IMR-90 (cell line): ENCODE measurements around the gene CCDC12. TPM values are rescaled to one million over a fixed set of nuclear protein-coding genes. Genes with fewer than 3 reads are reported as not detected.

ENCODE experiments used
- ATAC-seq: fragments of 200-7000 bp; cut with Tn5 transposase; 2 replicates; pipeline ENCODE4 v1.9.1; 2020; ENCODE audit warnings: low read depth, mild to moderate bottlenecking, moderate library complexity
- BruUV-seq: library from RNA; stranded (reverse); fragments of 400-500 nt; replicated peaks from 2 replicates; lab custom pipeline; 2021; lab: Mats Ljungman, UMichigan
- CTCF ChIA-PET: fragments of 300-600 bp; formaldehyde crosslinking; extraction: SDS; loops from one replicate; lab custom pipeline; 2021; ENCODE audit warnings: antibody characterized with exemption; lab: Yijun Ruan, JAX
- POLR2A ChIA-PET: fragments of 300-600 bp; sonication (Branson Sonifier 250); formaldehyde crosslinking; loops from one replicate; lab custom pipeline; 2022; ENCODE audit warnings: antibody characterized with exemption; ENCODE audit not compliant: unreplicated experiment; lab: Charles Lee
- DNase-seq: peaks from one replicate; pipeline ENCODE4 v3.0.0; 2013
- H2AFZ ChIP-seq: replicated peaks from 2 replicates; pipeline ENCODE3; 2013; ENCODE audit warnings: low read length, mild to moderate bottlenecking; ENCODE audit not compliant: poor library complexity
- H2AK5ac ChIP-seq: 2 replicates; pipeline ENCODE4 v1.6.1; 2013; ENCODE audit warnings: low read depth, low read length, inconsistent platforms
- H2AK9ac ChIP-seq: replicated peaks from 2 replicates; pipeline ENCODE3; 2013; ENCODE audit warnings: mild to moderate bottlenecking, low read depth, low read length, moderate library complexity; ENCODE audit not compliant: poor library complexity
- H2BK120ac ChIP-seq: 2 replicates; pipeline ENCODE4 v1.6.1; 2013; ENCODE audit warnings: low read depth, low read length, inconsistent platforms
- H2BK15ac ChIP-seq: 3 replicates; pipeline ENCODE4 v1.6.1; 2013; ENCODE audit warnings: low read depth, low read length, inconsistent platforms
- H2BK20ac ChIP-seq: 2 replicates; pipeline ENCODE4 v1.6.1; 2013; ENCODE audit warnings: low read depth, mild to moderate bottlenecking, inconsistent platforms, low read length, moderate library complexity
- H2BK5ac ChIP-seq: 2 replicates; pipeline ENCODE4 v1.6.1; 2013; ENCODE audit warnings: mild to moderate bottlenecking, low read depth, low read length, inconsistent platforms; ENCODE audit not compliant: poor library complexity, severe bottlenecking
- H3K14ac ChIP-seq: replicated peaks from 2 replicates; pipeline ENCODE4 v1.6.1; 2013; ENCODE audit warnings: low read depth, low read length, inconsistent platforms
- H3K18ac ChIP-seq: 2 replicates; pipeline ENCODE4 v1.6.1; 2013; ENCODE audit warnings: low read depth, low read length, control low read depth
- H3K23ac ChIP-seq: 2 replicates; pipeline ENCODE4 v1.6.1; 2013; ENCODE audit warnings: low read depth, low read length, inconsistent platforms
- H3K27ac ChIP-seq: 2 replicates; pipeline ENCODE4 v1.5.1; 2013; ENCODE audit warnings: mild to moderate bottlenecking, control low read depth, low read length; ENCODE audit not compliant: insufficient read depth
- H3K27me3 ChIP-seq: 2 replicates; pipeline ENCODE4 v1.6.1; 2013; ENCODE audit warnings: low read length; ENCODE audit not compliant: control insufficient read depth, insufficient read depth
- H3K36me3 ChIP-seq: 2 replicates; pipeline ENCODE4 v1.6.1; 2013; ENCODE audit warnings: low read length, mixed read lengths; ENCODE audit not compliant: control insufficient read depth, insufficient read depth
- H3K4ac ChIP-seq: 2 replicates; pipeline ENCODE4 v1.6.1; 2013; ENCODE audit warnings: low read depth, low read length, inconsistent platforms
- H3K4me1 ChIP-seq: 2 replicates; pipeline ENCODE4 v1.6.1; 2013; ENCODE audit warnings: low read length, mixed read lengths; ENCODE audit not compliant: control insufficient read depth, insufficient read depth
- H3K4me2 ChIP-seq: 2 replicates; pipeline ENCODE4 v1.6.1; 2013; ENCODE audit warnings: low read depth, mild to moderate bottlenecking, control low read depth, low read length, moderate library complexity
- H3K4me3 ChIP-seq: 2 replicates; pipeline ENCODE4 v1.5.1; 2013; ENCODE audit warnings: low read depth, mild to moderate bottlenecking, control low read depth, low read length, moderate library complexity; ENCODE audit not compliant: insufficient read depth
- H3K56ac ChIP-seq: 2 replicates; pipeline ENCODE4 v1.6.1; 2013; ENCODE audit warnings: low read length, inconsistent platforms; ENCODE audit not compliant: insufficient read depth; ENCODE audit errors: extremely low read depth
- H3K79me1 ChIP-seq, 2 experiments: 2 replicates each; pipeline ENCODE4 v1.6.1; 2013; ENCODE audit warnings: low read length in 2 of 2, inconsistent platforms in 1 of 2, low read depth in 1 of 2
- H3K9ac ChIP-seq: 2 replicates; pipeline ENCODE4 v1.6.1; 2013; ENCODE audit warnings: low read depth, low read length, control low read depth
- H3K9me1 ChIP-seq: 2 replicates; pipeline ENCODE4 v1.6.1; 2013; ENCODE audit warnings: low read length, inconsistent platforms; ENCODE audit not compliant: insufficient read depth
- H3K9me3 ChIP-seq: 2 replicates; pipeline ENCODE4 v1.6.1; 2013; ENCODE audit warnings: low read length; ENCODE audit not compliant: control insufficient read depth, insufficient read depth
- H4K20me1 ChIP-seq: 2 replicates; pipeline ENCODE4 v1.6.1; 2013; ENCODE audit warnings: low read length, inconsistent platforms; ENCODE audit not compliant: insufficient read depth
- H4K5ac ChIP-seq: 2 replicates; pipeline ENCODE4 v1.6.1; 2013; ENCODE audit warnings: mild to moderate bottlenecking, low read depth, low read length, control low read depth
- H4K8ac ChIP-seq, 2 experiments: 2 replicates each; pipeline ENCODE4 v1.6.1; 2013; ENCODE audit warnings: low read depth in 2 of 2, low read length in 2 of 2, control low read depth in 1 of 2, inconsistent platforms in 1 of 2
- H4K91ac ChIP-seq: 2 replicates; pipeline ENCODE4 v1.6.1; 2013; ENCODE audit warnings: low read depth, low read length, inconsistent platforms; ENCODE audit not compliant: insufficient read depth
- BHLHE40 ChIP-seq: fragments of 150-350 bp; IDR thresholded peaks from 2 replicates; pipeline ENCODE4 v1.6.1; 2016; ENCODE audit warnings: mild to moderate bottlenecking, low read depth, low read length
- CEBPB ChIP-seq: IDR thresholded peaks from 2 replicates; pipeline ENCODE4 v1.6.1; 2012; ENCODE audit warnings: low read depth, low read length, improper control_type of control experiment
- CHD1 ChIP-seq: IDR thresholded peaks from 2 replicates; pipeline ENCODE4 v1.6.1; 2012; ENCODE audit warnings: low read depth, low read length, improper control_type of control experiment
- FOS ChIP-seq: fragments of 150-350 bp; IDR thresholded peaks from 2 replicates; pipeline ENCODE4 v1.6.1; 2016; ENCODE audit warnings: low read depth, low read length
- MAFK ChIP-seq: IDR thresholded peaks from 2 replicates; pipeline ENCODE4 v1.6.1; 2012; ENCODE audit warnings: low read depth, low read length, improper control_type of control experiment
- MAZ ChIP-seq: IDR thresholded peaks from 2 replicates; pipeline ENCODE4 v1.6.1; 2012; ENCODE audit warnings: low read depth, mild to moderate bottlenecking, low read length, improper control_type of control experiment, moderate library complexity, borderline replicate concordance
- MXI1 ChIP-seq: IDR thresholded peaks from 2 replicates; pipeline ENCODE4 v1.6.1; 2012; ENCODE audit warnings: low read depth, mild to moderate bottlenecking, low read length, moderate library complexity, borderline replicate concordance
- NFE2L2 ChIP-seq: fragments of 150-350 bp; IDR thresholded peaks from 2 replicates; pipeline ENCODE4 v1.6.1; 2016; ENCODE audit warnings: low read depth, mild to moderate bottlenecking, low read length
- POLR2A ChIP-seq: IDR thresholded peaks from 2 replicates; pipeline ENCODE4 v1.6.1; 2012; ENCODE audit warnings: mild to moderate bottlenecking, low read depth, low read length
- RAD21 ChIP-seq: IDR thresholded peaks from 2 replicates; pipeline ENCODE4 v1.6.1; 2012; ENCODE audit warnings: low read length, improper control_type of control experiment
- RCOR1 ChIP-seq: IDR thresholded peaks from 2 replicates; pipeline ENCODE4 v1.6.1; 2012; ENCODE audit warnings: mild to moderate bottlenecking, low read length, improper control_type of control experiment; ENCODE audit not compliant: insufficient replicate concordance
- RFX5 ChIP-seq: IDR thresholded peaks from 2 replicates; pipeline ENCODE4 v1.8.0; 2012; ENCODE audit warnings: low read depth, mild to moderate bottlenecking, low read length, moderate library complexity
- SMC3 ChIP-seq: fragments of 150-350 bp; IDR thresholded peaks from 2 replicates; pipeline ENCODE4 v1.6.1; 2016; ENCODE audit warnings: low read depth, mild to moderate bottlenecking, antibody characterized with exemption, low read length, moderate library complexity
- USF2 ChIP-seq: fragments of 150-350 bp; IDR thresholded peaks from 2 replicates; pipeline ENCODE4 v1.6.1; 2017; ENCODE audit warnings: mild to moderate bottlenecking, antibody characterized with exemption, low read length, low read depth
- WGBS, 2 experiments: methylation state at CpG; one replicate each; pipeline versions ENCODE4 v1.1.5 to v1.1.7; 2013; ENCODE audit warnings: missing lambda C conversion rate in 2 of 2; ENCODE audit not compliant: insufficient read length in 1 of 2; ENCODE audit errors: extremely low coverage in 2 of 2; 5-methylcytosine and 5-hydroxymethylcytosine counted together
- dilution Hi-C: fragments of 300-500 bp; cut with HindIII; formaldehyde crosslinking; loops from one replicate; pipeline ENCODE4 v1.14.3; 2018; ENCODE audit warnings: low sequenced_read_pairs; ENCODE audit not compliant: unreplicated experiment
- in situ Hi-C: fragments of 300-500 bp; cut with MboI; formaldehyde crosslinking; loops from 3 replicates; pipeline ENCODE4 v1.14.3; 2019; ENCODE audit warnings: low sequenced_read_pairs, inconsistent platforms, mixed read lengths
- intact Hi-C: fragments of 100-400 bp; cut with micrococcal nuclease; formaldehyde crosslinking; loops from 2 replicates; pipeline ENCODE4 v1.10.0; 2022
- polyA plus RNA-seq, 3 experiments: library from polyadenylated mRNA; depleted of rRNA; stranded (reverse); fragments of >200 nt; gene quantifications; 2 replicates each; pipeline ENCODE4 v1.2.3, GENCODE V29; 2012; ENCODE audit warnings: low replicate concordance in 1 of 3
- total RNA-seq: library from RNA; depleted of rRNA; stranded (reverse); fragments of >200 nt; gene quantifications from 2 replicates; pipeline ENCODE4 v1.2.3, GENCODE V29; 2012
- TF ChIP-seq, protein P1 (sequence below): conservative IDR thresholded peaks from 2 replicates; pipeline ENCODE4 v1.5.1; 2012; ENCODE audit warnings: mild to moderate bottlenecking, low read depth, low read length, improper control_type of control experiment
- TF ChIP-seq, protein P2 (sequence below): fragments of 150-350 bp; IDR thresholded peaks from 2 replicates; pipeline ENCODE4 v1.6.1; 2016; ENCODE audit warnings: low read depth, mild to moderate bottlenecking, low read length, moderate library complexity, borderline replicate concordance

The CCDC12 gene
- total and polyA plus RNA-seq, 2 of the 4 experiments (the other 2 are of a cell fraction) = 15.2 to 35.1 TPM

DNA sequence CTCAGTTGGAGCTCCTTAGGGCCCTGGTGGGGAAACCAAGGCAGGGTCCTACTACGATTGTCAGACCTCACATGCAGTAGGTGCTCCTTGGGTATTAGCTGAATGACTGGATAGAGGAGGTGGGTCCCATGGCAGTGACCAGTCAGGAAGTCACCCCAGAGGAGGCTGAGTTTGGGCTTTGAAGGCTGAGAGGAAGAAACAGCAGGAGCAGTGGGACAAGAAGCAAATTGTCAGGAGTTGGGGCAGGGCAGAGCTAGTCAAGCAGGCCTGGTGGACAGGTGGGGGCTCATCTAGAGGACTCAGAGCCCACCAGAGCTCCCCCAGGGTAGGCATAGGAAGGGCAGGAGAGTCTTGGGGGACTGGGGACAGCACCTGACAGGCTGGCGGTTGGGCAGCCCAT lies 6.0 kb upstream of the CCDC12 start:
- DNase-seq (no peak), ATAC-seq (no peak)
- H4K91ac ChIP-seq = no peak overlapping the region
- H4K8ac ChIP-seq = no peak overlapping the region
- no peak overlapping the region for H2AK9ac ChIP-seq
- no peaks in the 10 kb centered on the region for H3K27me3 ChIP-seq
- no peak overlapping the region for H3K4ac ChIP-seq
- no TSS peak for BruUV-seq
- H2BK15ac ChIP-seq = no peak overlapping the region
- H3K27ac ChIP-seq = no peak overlapping the region
- H2BK120ac ChIP-seq = no peak overlapping the region
- no peak overlapping the region for H2BK5ac ChIP-seq
- no peak overlapping the region for H4K5ac ChIP-seq
- no peaks in the 10 kb centered on the region for H3K9me3 ChIP-seq
- peaks cover 0 to 24% of the 10 kb centered on the region in 2 experiments; a peak in 2 of 4 replicates for H3K79me1 ChIP-seq
- CTCF ChIA-PET = interaction anchor here (1.5 kb wide), 1 partner anchor 46 kb away, joined by 3 read pairs; no protein-coding TSS in a partner anchor
- dilution Hi-C loops = no loop called here
- in situ Hi-C loops = no loop called here
- 67% methylated on average over 1 of the region's 2 CpGs; no CpG with 5 or more reads in 1 of the 2 experiments for WGBS, 2 experiments
- no peak overlapping the region for H3K56ac ChIP-seq
- no peak overlapping the region for H3K14ac ChIP-seq
- POLR2A ChIA-PET = no interaction called here
- H3K18ac ChIP-seq = no peak overlapping the region
- no peak overlapping the region for H3K4me2 ChIP-seq
- H2AFZ ChIP-seq = no peak overlapping the region
- no peak overlapping the region for H2AK5ac ChIP-seq
- peaks cover 7% of the 10 kb centered on the region for H3K4me1 ChIP-seq
- H3K9me1 ChIP-seq = peaks cover 7% of the 10 kb centered on the region
- TF ChIP-seq FOS (no peak), MXI1 (no peak), CEBPB (no peak), USF2 (no peak), POLR2A (no peak), RCOR1 (no peak), MAFK (no peak), BHLHE40 (no peak), NFE2L2 (no peak), RFX5 (no peak), RAD21 (no peak), CHD1 (no peak), SMC3 (no peak), MAZ (no peak)
- TF ChIP-seq, protein P1, sequence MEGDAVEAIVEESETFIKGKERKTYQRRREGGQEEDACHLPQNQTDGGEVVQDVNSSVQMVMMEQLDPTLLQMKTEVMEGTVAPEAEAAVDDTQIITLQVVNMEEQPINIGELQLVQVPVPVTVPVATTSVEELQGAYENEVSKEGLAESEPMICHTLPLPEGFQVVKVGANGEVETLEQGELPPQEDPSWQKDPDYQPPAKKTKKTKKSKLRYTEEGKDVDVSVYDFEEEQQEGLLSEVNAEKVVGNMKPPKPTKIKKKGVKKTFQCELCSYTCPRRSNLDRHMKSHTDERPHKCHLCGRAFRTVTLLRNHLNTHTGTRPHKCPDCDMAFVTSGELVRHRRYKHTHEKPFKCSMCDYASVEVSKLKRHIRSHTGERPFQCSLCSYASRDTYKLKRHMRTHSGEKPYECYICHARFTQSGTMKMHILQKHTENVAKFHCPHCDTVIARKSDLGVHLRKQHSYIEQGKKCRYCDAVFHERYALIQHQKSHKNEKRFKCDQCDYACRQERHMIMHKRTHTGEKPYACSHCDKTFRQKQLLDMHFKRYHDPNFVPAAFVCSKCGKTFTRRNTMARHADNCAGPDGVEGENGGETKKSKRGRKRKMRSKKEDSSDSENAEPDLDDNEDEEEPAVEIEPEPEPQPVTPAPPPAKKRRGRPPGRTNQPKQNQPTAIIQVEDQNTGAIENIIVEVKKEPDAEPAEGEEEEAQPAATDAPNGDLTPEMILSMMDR = no peak
- TF ChIP-seq, protein P2, sequence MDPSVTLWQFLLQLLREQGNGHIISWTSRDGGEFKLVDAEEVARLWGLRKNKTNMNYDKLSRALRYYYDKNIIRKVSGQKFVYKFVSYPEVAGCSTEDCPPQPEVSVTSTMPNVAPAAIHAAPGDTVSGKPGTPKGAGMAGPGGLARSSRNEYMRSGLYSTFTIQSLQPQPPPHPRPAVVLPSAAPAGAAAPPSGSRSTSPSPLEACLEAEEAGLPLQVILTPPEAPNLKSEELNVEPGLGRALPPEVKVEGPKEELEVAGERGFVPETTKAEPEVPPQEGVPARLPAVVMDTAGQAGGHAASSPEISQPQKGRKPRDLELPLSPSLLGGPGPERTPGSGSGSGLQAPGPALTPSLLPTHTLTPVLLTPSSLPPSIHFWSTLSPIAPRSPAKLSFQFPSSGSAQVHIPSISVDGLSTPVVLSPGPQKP = no peak
- intact Hi-C loops = no loop called here
- no peak overlapping the region for H3K23ac ChIP-seq
- H3K4me3 ChIP-seq = no peak overlapping the region
- H3K36me3 ChIP-seq = no peaks in the 10 kb centered on the region
- H2BK20ac ChIP-seq = no peak overlapping the region
- H4K20me1 ChIP-seq = no peaks in the 10 kb centered on the region
- H3K9ac ChIP-seq = no peak overlapping the region
